ENCODE results near the gene CHRM4.

CHRM4 gene

GRCh38 chr11:46391578-46392420 lies at the start of gene CHRM4:
TSS of gene CHRM4 (minus strand) at chr11:46391776. CDS start at chr11:46386557, 5,219 bp downstream.
- peak; percentile 77 for DNase-seq

- DNase-seq, result peak; percentile 91
Observed at GRCh38 chr11:46438211-46438610, 46.6 kb upstream of the CHRM4 start.

- DNase-seq, result no peak
Observed at GRCh38 chr11:46437122-46437689, 45.6 kb upstream of the CHRM4 start.

- DNase-seq, result peak; percentile 18
Observed at GRCh38 chr11:46436113-46436512, 44.5 kb upstream of the CHRM4 start.

GRCh38 chr11:46435679-46436078 lies 44.1 kb upstream of the CHRM4 start:
- DNase-seq, result no peak

GRCh38 chr11:46431211-46431610 lies 39.6 kb upstream of the CHRM4 start:
- DNase-seq, result no peak

GRCh38 chr11:46429717-46430116 lies 38.1 kb upstream of the CHRM4 start:
- DNase-seq, result no peak

- no peak for DNase-seq
Observed at GRCh38 chr11:46427364-46427763, 35.8 kb upstream of the CHRM4 start.

- DNase-seq, result no peak
Observed at GRCh38 chr11:46426233-46426991, 34.8 kb upstream of the CHRM4 start.

GRCh38 chr11:46422588-46422987 lies 31.0 kb upstream of the CHRM4 start:
- DNase-seq, result no peak

- no peak for DNase-seq
Observed at GRCh38 chr11:46421257-46421880, 29.8 kb upstream of the CHRM4 start.

GRCh38 chr11:46420513-46420912 lies 28.9 kb upstream of the CHRM4 start:
- no peak for DNase-seq

- no peak for DNase-seq
Observed at GRCh38 chr11:46418751-46419150, 27.2 kb upstream of the CHRM4 start.

GRCh38 chr11:46417711-46418110 lies 26.1 kb upstream of the CHRM4 start:
- no peak for DNase-seq

GRCh38 chr11:46414879-46415278 lies 23.3 kb upstream of the CHRM4 start:
- DNase-seq, result peak; percentile 54

- DNase-seq, result peak; percentile 90
Observed at GRCh38 chr11:46414466-46414796, 22.9 kb upstream of the CHRM4 start.

GRCh38 chr11:46413760-46414465 lies 22.3 kb upstream of the CHRM4 start:
- peak; percentile 90 for DNase-seq

GRCh38 chr11:46410021-46410420 lies 18.4 kb upstream of the CHRM4 start:
- DNase-seq, result no peak

- no peak for DNase-seq
Observed at GRCh38 chr11:46408407-46408986, 16.9 kb upstream of the CHRM4 start.

GRCh38 chr11:46407635-46408034 lies 16.1 kb upstream of the CHRM4 start:
- DNase-seq, result no peak

- DNase-seq, result no peak
Observed at GRCh38 chr11:46404476-46405017, 13.0 kb upstream of the CHRM4 start.
